HepG2 (cell line): ENCODE results near the gene VCPKMT. TPM values are rescaled to one million over a fixed set of nuclear protein-coding genes. Genes with fewer than 3 reads are reported as not detected.

ENCODE experiments used
- AKNA ChIP-seq: sonication (generic); formaldehyde crosslinking; IDR thresholded peaks from 2 replicates; pipeline ENCODE4 v1.4.0; 2020; ENCODE audit warnings: missing genetic modification reagents, borderline replicate concordance
- FOXA3 ChIP-seq: IDR thresholded peaks from 2 replicates; pipeline ENCODE4 v1.6.1; 2016; ENCODE audit warnings: missing genetic modification reagents, missing compliant biosample characterization
- KDM2A ChIP-seq: sonication (generic); formaldehyde crosslinking; IDR thresholded peaks from 2 replicates; pipeline ENCODE4 v1.4.0; 2020; ENCODE audit warnings: low read depth, missing genetic modification reagents, borderline replicate concordance
- NBN ChIP-seq: fragments of 450-650 bp; conservative IDR thresholded peaks from 2 replicates; pipeline ENCODE4 v1.6.1; 2017
- PBX3 ChIP-seq: sonication (generic); formaldehyde crosslinking; IDR thresholded peaks from 2 replicates; pipeline ENCODE4 v1.8.1; 2023; ENCODE audit warnings: missing genetic modification reagents, inconsistent platforms, borderline replicate concordance
- ZNF121 ChIP-seq: sonication (generic); formaldehyde crosslinking; IDR thresholded peaks from 2 replicates; pipeline ENCODE4 v1.5.0; 2020; ENCODE audit warnings: mild to moderate bottlenecking, missing genetic modification reagents
- ZNF317 ChIP-seq: sonication (generic); formaldehyde crosslinking; IDR thresholded peaks from 2 replicates; pipeline ENCODE4 v1.5.0; 2020; ENCODE audit warnings: mild to moderate bottlenecking, missing genetic modification reagents
- ZNF441 ChIP-seq: sonication (generic); formaldehyde crosslinking; IDR thresholded peaks from 2 replicates; pipeline ENCODE4 v1.7.0; 2021; ENCODE audit warnings: missing genetic modification reagents, borderline replicate concordance
- ZNF496 ChIP-seq: sonication (generic); formaldehyde crosslinking; IDR thresholded peaks from 2 replicates; pipeline ENCODE4 v1.8.1; 2023; ENCODE audit warnings: mild to moderate bottlenecking, moderate library complexity, missing genetic modification reagents; ENCODE audit not compliant: insufficient replicate concordance
- ZNF513 ChIP-seq: sonication (generic); formaldehyde crosslinking; conservative IDR thresholded peaks from 2 replicates; pipeline ENCODE4 v1.5.0; 2020; ENCODE audit warnings: missing genetic modification reagents
- ZNF619 ChIP-seq: sonication (generic); formaldehyde crosslinking; IDR thresholded peaks from 2 replicates; pipeline ENCODE4 v1.4.0; 2020; ENCODE audit warnings: mild to moderate bottlenecking, missing genetic modification reagents
- ZNF781 ChIP-seq: sonication (generic); formaldehyde crosslinking; IDR thresholded peaks from 2 replicates; pipeline ENCODE4 v1.5.1; 2020; ENCODE audit warnings: borderline replicate concordance, mild to moderate bottlenecking, missing genetic modification reagents; ENCODE audit errors: not compliant biosample characterization
- polyA plus RNA-seq, 8 experiments: library from polyadenylated mRNA; depleted of rRNA in 3 of 8; stranded (reverse) in 7 of 8; unstranded in 1 of 8; fragments of >200 nt; fragmentation: Illumina TruSeq in 4 of 8; extraction: Trizol in 4 of 8; gene quantifications; 2 replicates each; pipeline versions ENCODE4 v1.2.1 to v1.2.3, GENCODE V29; 2011 to 2016; ENCODE audit warnings: low read depth in 4 of 8, missing spikeins in 1 of 8, mixed read lengths in 1 of 8; ENCODE audit not compliant: insufficient read depth in 1 of 8
- total RNA-seq, 5 experiments: library from RNA; depleted of rRNA; stranded (reverse); fragments of >200 nt; fragmentation: Illumina TruSeq; extraction: Trizol; gene quantifications; 2 replicates each; pipeline ENCODE4 v1.2.3, GENCODE V29; 2016; ENCODE audit warnings: low read depth in 1 of 5

The VCPKMT gene
- total and polyA plus RNA-seq, 2 of the 13 experiments (the other 11 are each of a cell fraction or from before 2014, with no cell fraction given) = 3.9 to 5.4 TPM

- TF ChIP-seq PBX3 (CRISPR knock-in tag) (no peak), ZNF121 (CRISPR knock-in tag) (no peak), ZNF496 (CRISPR knock-in tag) (no peak), ZNF317 (0 out of 2 replicates have a peak, but pooled peaks have one; percentile 41), KDM2A (CRISPR knock-in tag) (peak; percentile 97), ZNF441 (CRISPR knock-in tag) (0 out of 2 replicates have a peak, but pooled peaks have one; percentile 51), ZNF513 (CRISPR knock-in tag) (no peak; the same call in 1 of the 2 replicates), ZNF619 (CRISPR knock-in tag) (0 out of 2 replicates have a peak, but pooled peaks have one; percentile 33), FOXA3 (CRISPR knock-in tag) (peak; percentile 65), AKNA (CRISPR knock-in tag) (no peak), NBN (no peak), ZNF781 (CRISPR knock-in tag) (peak; percentile 53)
Measured at GRCh38 chr14:50116181-50116956, at the start of gene VCPKMT (continued).
